Endothelial cell (in vitro differentiated cells): Measurements from ENCODE around the gene TOM1L2. TPM values are rescaled to one million over a fixed set of nuclear protein-coding genes. Genes with fewer than 3 reads are reported as not detected.
A peak's percentile ranks its signal among the peaks of the same experiment; 100 is the strongest.

Source experiments
- DNase-seq: peaks from one replicate; pipeline ENCODE4 v3.0.0; 2021; ENCODE audit warnings: low spot score
- H3K27ac Mint-ChIP-seq: one replicate; pipeline ENCODE4 v1.8.0; 2021; ENCODE audit warnings: mixed read lengths, inconsistent platforms; ENCODE audit not compliant: unreplicated experiment
- H3K27me3 Mint-ChIP-seq: one replicate; pipeline ENCODE4 v1.8.0; 2021; ENCODE audit warnings: mild to moderate bottlenecking, moderate library complexity, mixed read lengths, inconsistent platforms; ENCODE audit not compliant: unreplicated experiment
- H3K36me3 Mint-ChIP-seq: one replicate; pipeline ENCODE4 v1.8.0; 2021; ENCODE audit warnings: mild to moderate bottlenecking, low read depth, mixed read lengths, inconsistent platforms; ENCODE audit not compliant: unreplicated experiment
- H3K4me1 Mint-ChIP-seq: one replicate; pipeline ENCODE4 v1.8.0; 2021; ENCODE audit warnings: mild to moderate bottlenecking, mixed read lengths, inconsistent platforms; ENCODE audit not compliant: unreplicated experiment
- H3K4me3 Mint-ChIP-seq: one replicate; pipeline ENCODE4 v1.8.0; 2021; ENCODE audit warnings: mild to moderate bottlenecking, mixed read lengths, inconsistent platforms; ENCODE audit not compliant: unreplicated experiment
- H3K9me3 Mint-ChIP-seq: one replicate; pipeline ENCODE4 v1.8.0; 2021; ENCODE audit warnings: mixed read lengths, inconsistent platforms; ENCODE audit not compliant: unreplicated experiment
- CTCF ChIP-seq: fragments of 200-600 bp; sonication (generic); IDR thresholded peaks from one replicate; pipeline ENCODE4 v1.5.0; 2021; ENCODE audit warnings: antibody characterized with exemption; ENCODE audit not compliant: unreplicated experiment
- total RNA-seq: library from RNA; stranded (reverse); fragmentation: NEBNext Ultra II Directional; extraction: Animal tissue kit (Norgen Biotek cat#: 25700); gene quantifications from one replicate; pipeline ENCODE4 v1.2.1, GENCODE V29; 2021; ENCODE audit not compliant: unreplicated experiment

The TOM1L2 gene
- total RNA-seq, 1 donor from 2014 or later: 26.9 TPM

DNA sequence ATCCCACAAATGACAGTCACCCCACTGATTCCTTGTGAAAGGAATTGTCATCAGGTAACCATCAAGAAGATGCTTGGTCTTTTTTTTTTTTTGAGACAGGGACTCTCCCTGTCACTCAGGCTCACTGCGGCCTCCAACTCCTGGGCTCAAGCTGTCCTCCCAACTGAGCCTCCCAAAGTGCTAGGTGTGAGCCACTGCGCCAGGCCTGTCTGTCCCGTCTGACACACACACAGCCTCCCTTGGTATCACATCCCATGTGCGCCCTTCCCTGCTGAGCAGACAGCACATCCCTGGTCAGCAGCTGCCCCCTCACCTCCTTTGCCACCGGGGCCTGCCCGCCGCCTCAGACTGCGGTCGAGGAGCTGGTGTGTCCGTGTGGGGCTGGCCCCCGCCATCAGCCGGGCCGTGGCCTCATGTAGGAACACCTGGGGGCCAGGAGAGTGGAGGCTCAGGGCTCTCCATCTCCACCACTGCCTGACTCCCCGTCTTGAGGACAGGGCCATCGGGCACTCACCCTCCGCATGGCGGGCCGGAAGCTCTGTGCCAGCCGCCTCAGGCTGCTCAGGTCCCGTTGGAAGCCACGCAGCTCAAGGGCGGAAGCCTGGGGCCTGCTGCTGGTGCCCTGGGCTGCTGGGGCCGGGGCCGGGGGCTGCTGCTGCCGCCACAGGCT is 159.0 kb downstream of the TOM1L2 start:
- H3K4me3 Mint-ChIP-seq: no peak overlapping the region
- H3K4me1 Mint-ChIP-seq: peaks cover 12% of the 10 kb centered on the region
- H3K27ac Mint-ChIP-seq: no peak overlapping the region
- no peak for DNase-seq
- no peak for TF ChIP-seq CTCF
- H3K9me3 Mint-ChIP-seq: no peaks in the 10 kb centered on the region
- H3K36me3 Mint-ChIP-seq: peaks cover 7% of the 10 kb centered on the region
- H3K27me3 Mint-ChIP-seq: peaks cover 42% of the 10 kb centered on the region

DNA sequence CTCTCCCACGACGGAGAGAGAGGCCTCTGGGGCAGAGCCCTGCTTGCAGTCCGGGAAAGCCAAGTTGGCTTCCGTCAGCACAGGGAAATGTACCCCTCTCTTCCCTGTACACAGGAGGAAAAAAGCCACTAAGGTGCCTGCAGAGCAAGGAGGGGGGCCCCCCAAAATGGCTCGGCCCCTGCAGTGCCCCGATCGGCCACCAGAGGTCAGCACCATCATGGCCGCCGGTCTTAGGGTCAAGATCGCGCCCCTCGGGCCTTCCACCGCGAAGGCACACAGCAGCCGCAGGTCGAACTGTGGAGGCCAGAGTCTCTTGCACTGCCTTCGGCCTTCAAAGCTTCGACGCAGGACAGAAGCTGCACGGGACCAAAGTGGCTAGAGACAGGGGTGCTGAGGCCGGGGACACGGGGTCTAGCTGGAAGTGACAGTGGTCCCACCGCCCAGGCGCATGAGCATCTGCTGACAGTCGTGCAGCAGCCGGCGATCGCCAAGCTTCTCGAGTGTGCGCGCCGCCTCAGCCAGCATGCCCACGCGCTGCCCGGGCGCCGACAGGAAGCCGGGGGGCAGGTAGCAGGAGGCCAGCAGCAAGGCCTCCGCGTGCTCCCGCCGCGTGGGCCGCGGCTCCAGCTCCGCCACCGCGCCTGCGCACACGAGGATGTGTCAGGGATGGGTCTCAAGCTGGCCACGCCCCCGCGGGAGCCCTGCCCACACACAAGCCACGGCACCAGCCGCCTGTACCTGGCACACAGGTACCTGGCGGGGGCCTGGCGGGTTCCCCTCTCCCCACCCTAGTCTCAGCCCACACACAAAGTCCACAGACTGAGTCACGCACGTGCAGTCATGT is 159.8 kb downstream of the TOM1L2 start:
- Mint-ChIP-seq H3K27me3 (peaks cover 42% of the 10 kb centered on the region), H3K27ac (peak overlapping the region; percentile 64), H3K4me3 (no peak overlapping the region), H3K9me3 (no peaks in the 10 kb centered on the region), H3K36me3 (peaks cover 4% of the 10 kb centered on the region), H3K4me1 (peaks cover 12% of the 10 kb centered on the region)
- peak; percentile 90 for DNase-seq
- TF ChIP-seq CTCF: peak; percentile 100

- no peak for DNase-seq
These were observed 160.6 kb downstream of the TOM1L2 start for GRCh38 chr17:17811381-17812210.

DNA sequence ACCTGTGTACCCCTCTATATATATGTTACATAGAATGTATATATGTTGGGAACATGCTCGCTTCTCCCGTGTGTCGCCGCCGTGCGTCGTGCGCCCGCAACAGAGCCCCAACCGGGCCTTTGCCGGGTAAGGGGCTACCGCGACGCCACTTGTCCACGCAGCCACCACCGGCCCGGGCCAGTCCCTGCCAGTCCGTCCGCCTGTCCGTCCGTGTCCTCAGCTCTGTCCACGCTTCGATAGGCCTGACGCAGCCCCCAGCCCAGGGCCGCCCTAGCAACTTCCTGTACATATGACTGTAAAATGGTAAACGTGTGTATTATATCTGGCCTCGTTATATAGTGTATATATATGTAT is 161.3 kb downstream of the TOM1L2 start:
- H3K27ac Mint-ChIP-seq: no peak overlapping the region
- no peaks in the 10 kb centered on the region for H3K9me3 Mint-ChIP-seq
- no peak overlapping the region for H3K4me3 Mint-ChIP-seq
- peaks cover 12% of the 10 kb centered on the region for H3K36me3 Mint-ChIP-seq
- peaks cover 40% of the 10 kb centered on the region for H3K27me3 Mint-ChIP-seq
- no peak for TF ChIP-seq CTCF
- DNase-seq: no peak
- peaks cover 16% of the 10 kb centered on the region for H3K4me1 Mint-ChIP-seq

More at GRCh38 chr17:17811381-17812210, 160.6 kb downstream of the TOM1L2 start:
- Mint-ChIP-seq H3K27me3 (peaks cover 41% of the 10 kb centered on the region), H3K36me3 (peaks cover 7% of the 10 kb centered on the region), H3K4me3 (no peak overlapping the region), H3K4me1 (peaks cover 16% of the 10 kb centered on the region), H3K9me3 (no peaks in the 10 kb centered on the region), H3K27ac (peak overlapping the region; percentile 64)
- no peak for TF ChIP-seq CTCF
